Measurements from ENCODE around the gene CADM1.

Gene CADM1

GRCh38 chr11:115238086-115238485, 266.1 kb downstream of the CADM1 start:
- DNase-seq: no peak

- no peak for DNase-seq
These were observed 266.6 kb downstream of the CADM1 start for GRCh38 chr11:115237578-115237977.

- no peak for DNase-seq
These were observed 269.4 kb downstream of the CADM1 start for GRCh38 chr11:115234794-115235193.

- DNase-seq: peak; percentile 95
These were observed 277.7 kb downstream of the CADM1 start for GRCh38 chr11:115226556-115226955.

- no peak for DNase-seq
These were observed 279.7 kb downstream of the CADM1 start for GRCh38 chr11:115224551-115224950.

GRCh38 chr11:115222863-115223530, 281.2 kb downstream of the CADM1 start:
- no peak for DNase-seq

- DNase-seq: peak; percentile 88
These were observed 281.9 kb downstream of the CADM1 start for GRCh38 chr11:115222218-115222862.

- DNase-seq: no peak
These were observed 282.6 kb downstream of the CADM1 start for GRCh38 chr11:115221461-115222069.

GRCh38 chr11:115220911-115221310, 283.3 kb downstream of the CADM1 start:
- DNase-seq: no peak

- no peak for DNase-seq
These were observed 283.8 kb downstream of the CADM1 start for GRCh38 chr11:115220423-115220822.

GRCh38 chr11:115219376-115219775, 284.8 kb downstream of the CADM1 start:
- DNase-seq: no peak

- no peak for DNase-seq
These were observed 286.4 kb downstream of the CADM1 start for GRCh38 chr11:115217726-115218311.

GRCh38 chr11:115215694-115216617, 288.3 kb downstream of the CADM1 start:
- no peak for DNase-seq

GRCh38 chr11:115214644-115215234, 289.5 kb downstream of the CADM1 start:
- no peak for DNase-seq

- no peak for DNase-seq
These were observed 291.2 kb downstream of the CADM1 start for GRCh38 chr11:115213007-115213406.

- no peak for DNase-seq
These were observed 295.4 kb downstream of the CADM1 start for GRCh38 chr11:115208808-115209259.

GRCh38 chr11:115207916-115208315, 296.3 kb downstream of the CADM1 start:
- no peak for DNase-seq

- no peak for DNase-seq
These were observed 297.0 kb downstream of the CADM1 start for GRCh38 chr11:115207166-115207591.

GRCh38 chr11:115206365-115207022, 297.7 kb downstream of the CADM1 start:
- no peak for DNase-seq

GRCh38 chr11:115202900-115203552, 301.2 kb downstream of the CADM1 start:
- DNase-seq: no peak

- DNase-seq: no peak
These were observed 302.1 kb downstream of the CADM1 start for GRCh38 chr11:115202074-115202473.
